Fibroblast of lung (primary cell): ENCODE results near the gene PRKCH.

ENCODE experiments used
- CTCF ChIP-seq, 2 donors: IDR thresholded peaks in 1 of 2; conservative IDR thresholded peaks in 1 of 2; 1 replicate in 1 of 2; 2 replicates in 1 of 2; pipeline ENCODE4 v1.5.1; 2011 to 2012; ENCODE audit warnings: low read length in 2 of 2, control low read depth in 1 of 2, inconsistent platforms in 1 of 2, low read depth in 1 of 2, mild to moderate bottlenecking in 1 of 2
- EZH2 ChIP-seq: IDR thresholded peaks from 2 replicates; pipeline ENCODE4 v1.5.1; 2012; ENCODE audit warnings: low read length, control low read depth, mild to moderate bottlenecking; ENCODE audit errors: missing control alignments

DNA sequence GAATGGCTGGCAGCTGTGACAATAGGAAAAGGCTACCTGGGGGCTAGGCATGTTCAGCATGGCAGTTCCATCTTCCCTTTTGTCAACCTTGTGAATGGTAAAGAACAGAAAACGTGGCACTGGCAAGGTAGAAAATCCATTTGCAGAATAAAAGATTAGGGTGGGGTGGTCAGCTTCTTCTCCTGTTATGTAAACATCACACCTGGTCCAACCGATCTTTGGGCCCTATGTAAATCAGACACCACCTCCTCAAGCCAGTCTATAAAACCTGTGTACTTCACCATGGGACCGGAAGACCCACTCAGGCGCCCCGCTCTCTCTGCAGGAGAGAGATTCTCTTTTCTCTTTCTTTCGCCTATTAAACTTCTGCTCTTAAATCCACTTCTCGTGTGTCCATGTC, 20.6 kb upstream of the PRKCH start:
- no peak for TF ChIP-seq CTCF (conservative IDR thresholded peaks at IDR 0.05 in 1 of 2, IDR thresholded peaks at IDR 0.05 in 1 of 2; ENCODE audit: low read depth in 1 of 2, low read length in 2 of 2)
- no peak for TF ChIP-seq EZH2
